LNCaP clone FGC (cell line): ENCODE results near the gene KIRREL3.

Experiments used
- DNase-seq: peaks from one replicate; pipeline ENCODE4 v3.0.0-alpha.2; 2011; ENCODE audit warnings: low read depth
- H3K4me3 ChIP-seq: 2 replicates; pipeline ENCODE4 v1.5.1; 2011; ENCODE audit warnings: mild to moderate bottlenecking, low read depth, low read length, control low read depth
- CTCF ChIP-seq: IDR thresholded peaks from 2 replicates; pipeline ENCODE4 v1.5.1; 2012; ENCODE audit warnings: mild to moderate bottlenecking; ENCODE audit not compliant: control insufficient read depth, insufficient read depth; ENCODE audit errors: extremely low read depth

KIRREL3 gene

GRCh38 chr11:126929179-126930061 is 71.2 kb downstream of the KIRREL3 start:
- no peak for DNase-seq
- no peak for TF ChIP-seq CTCF

GRCh38 chr11:126927623-126928022 is 72.9 kb downstream of the KIRREL3 start:
- no peak for DNase-seq
- no peak for TF ChIP-seq CTCF
- H3K4me3 ChIP-seq, result no peak overlapping the region

More at GRCh38 chr11:126929179-126930061, 71.2 kb downstream of the KIRREL3 start:
- no peak overlapping the region for H3K4me3 ChIP-seq

- no peak overlapping the region for H3K4me3 ChIP-seq
- no peak for TF ChIP-seq CTCF
- DNase-seq, result no peak
Measured at GRCh38 chr11:126926376-126926791, 74.2 kb downstream of the KIRREL3 start.

- DNase-seq, result no peak
- TF ChIP-seq CTCF, result no peak
- no peak overlapping the region for H3K4me3 ChIP-seq
Measured at GRCh38 chr11:126925321-126926093, 75.1 kb downstream of the KIRREL3 start.

GRCh38 chr11:126924376-126925040 is 76.1 kb downstream of the KIRREL3 start:
- DNase-seq, result no peak
- no peak overlapping the region for H3K4me3 ChIP-seq

More at GRCh38 chr11:126924376-126925040, 76.1 kb downstream of the KIRREL3 start:
- no peak for TF ChIP-seq CTCF
